CD4-positive, CD25-positive, alpha-beta regulatory T cell (primary cell): Measurements from ENCODE around the gene NDUFA13. TPM values are rescaled to one million over a fixed set of nuclear protein-coding genes. Genes with fewer than 3 reads are reported as not detected.

ENCODE experiments used
- ATAC-seq, 2 donors: fragments of 150-1000 bp; cut with Tn5 transposase; one replicate each; pipeline ENCODE4 v1.10.0; 2021; ENCODE audit warnings: low read depth in 2 of 2, moderate number of reproducible peaks in 2 of 2, moderate library complexity in 1 of 2
- DNase-seq, 3 donors: peaks; one replicate each; pipeline versions ENCODE4 v3.0.0 to v3.0.0-alpha.2; 2012 to 2022; ENCODE audit warnings: mixed read lengths in 1 of 3
- H3K27ac ChIP-seq: one replicate; pipeline ENCODE4 v1.7.0; 2013; ENCODE audit warnings: mild to moderate bottlenecking, low read length; ENCODE audit not compliant: insufficient read depth, poor library complexity, severe bottlenecking
- H3K27me3 ChIP-seq: one replicate; pipeline ENCODE4 v1.7.0; 2013; ENCODE audit warnings: low read length; ENCODE audit not compliant: control insufficient read depth, insufficient read depth
- H3K36me3 ChIP-seq: one replicate; pipeline ENCODE4 v1.7.0; 2013; ENCODE audit warnings: mild to moderate bottlenecking, low read length, moderate library complexity; ENCODE audit not compliant: control insufficient read depth, insufficient read depth
- H3K4me1 ChIP-seq: 2 replicates; pipeline ENCODE4 v1.7.0; 2013; ENCODE audit warnings: mild to moderate bottlenecking, low read length; ENCODE audit not compliant: insufficient read depth, control insufficient read depth, poor library complexity, severe bottlenecking
- H3K4me3 ChIP-seq: one replicate; pipeline ENCODE4 v1.7.0; 2013; ENCODE audit warnings: low read depth, mild to moderate bottlenecking, low read length, moderate library complexity
- H3K9me3 ChIP-seq, 2 experiments: 1 replicate in 1 of 2; 2 replicates in 1 of 2; pipeline ENCODE4 v1.7.0; 2013; ENCODE audit warnings: low read length in 2 of 2, mild to moderate bottlenecking in 1 of 2, moderate library complexity in 1 of 2; ENCODE audit not compliant: control insufficient read depth in 2 of 2
- H3K27ac Mint-ChIP-seq, 3 donors: one replicate each; pipeline ENCODE4 v1.8.0; 2020 to 2022; ENCODE audit warnings: mild to moderate bottlenecking in 3 of 3, mixed read lengths in 3 of 3, moderate library complexity in 2 of 3
- H3K27me3 Mint-ChIP-seq: one replicate; pipeline ENCODE4 v1.8.0; 2022; ENCODE audit warnings: mild to moderate bottlenecking, mixed read lengths
- H3K36me3 Mint-ChIP-seq: one replicate; pipeline ENCODE4 v1.8.0; 2020; ENCODE audit warnings: mixed read lengths
- H3K4me1 Mint-ChIP-seq, 4 donors: one replicate each; pipeline ENCODE4 v1.8.0; 2020 to 2022; ENCODE audit warnings: mixed read lengths in 4 of 4, mild to moderate bottlenecking in 1 of 4
- H3K4me3 Mint-ChIP-seq, 4 donors: one replicate each; pipeline ENCODE4 v1.8.0; 2020 to 2022; ENCODE audit warnings: mild to moderate bottlenecking in 4 of 4, mixed read lengths in 4 of 4, moderate library complexity in 3 of 4
- H3K9me3 Mint-ChIP-seq, 7 donors: one replicate each; pipeline ENCODE4 v1.8.0; 2020 to 2022; ENCODE audit warnings: mixed read lengths in 7 of 7, mild to moderate bottlenecking in 3 of 7, moderate library complexity in 2 of 7
- polyA plus RNA-seq, 4 donors: library from polyadenylated mRNA; unstranded; fragments of 300-500 nt; fragmentation: Illumina TruSeq; gene quantifications; one replicate each; pipeline ENCODE4 v1.2.3, GENCODE V29; 2021
- total RNA-seq: library from RNA; stranded (reverse); gene quantifications from one replicate; pipeline ENCODE4 v1.2.3, GENCODE V29; 2022

NDUFA13 gene
- total and polyA plus RNA-seq, 5 donors from 2014 or later = 196 to 453 (median 365) TPM

DNA sequence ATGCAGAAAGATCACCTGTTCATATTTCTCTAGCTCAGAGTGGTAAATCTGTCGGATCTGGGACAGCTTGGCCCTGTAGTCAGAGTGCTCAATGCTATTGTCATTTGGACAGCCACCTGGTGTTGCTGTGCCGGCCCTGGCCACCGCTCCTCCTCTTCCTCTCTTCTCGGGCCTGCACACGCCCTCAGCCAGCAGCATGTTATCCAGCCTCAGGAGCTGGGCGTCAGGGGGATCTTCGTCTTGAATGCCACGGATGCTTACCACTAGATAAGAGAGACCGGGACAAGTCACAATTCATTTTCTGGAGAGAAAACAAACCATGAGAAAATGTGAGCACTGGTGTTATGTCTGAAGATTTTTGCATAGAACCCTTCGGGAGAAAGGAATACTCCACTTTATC, 54.5 kb downstream of the NDUFA13 start:
- H3K27ac ChIP-seq = no peak overlapping the region
- peaks cover 24% of the 10 kb centered on the region for H3K36me3 Mint-ChIP-seq
- no peaks in the 10 kb centered on the region for H3K9me3 ChIP-seq
- no peaks in the 10 kb centered on the region for H3K27me3 ChIP-seq
- H3K9me3 Mint-ChIP-seq = no peaks in the 10 kb centered on the region
- peak overlapping the region in 1 of 3 donors; percentile 76 for H3K27ac Mint-ChIP-seq
- H3K4me3 ChIP-seq = no peak overlapping the region
- H3K4me1 ChIP-seq = no peaks in the 10 kb centered on the region
- H3K4me1 Mint-ChIP-seq = peaks cover 0 to 13% (median 6%) of the 10 kb centered on the region in 4 donors
- H3K4me3 Mint-ChIP-seq = no peak overlapping the region
- H3K27me3 Mint-ChIP-seq = no peaks in the 10 kb centered on the region
- H3K36me3 ChIP-seq = peaks cover 44% of the 10 kb centered on the region
- DNase-seq = no peak
- no peak for ATAC-seq

DNA sequence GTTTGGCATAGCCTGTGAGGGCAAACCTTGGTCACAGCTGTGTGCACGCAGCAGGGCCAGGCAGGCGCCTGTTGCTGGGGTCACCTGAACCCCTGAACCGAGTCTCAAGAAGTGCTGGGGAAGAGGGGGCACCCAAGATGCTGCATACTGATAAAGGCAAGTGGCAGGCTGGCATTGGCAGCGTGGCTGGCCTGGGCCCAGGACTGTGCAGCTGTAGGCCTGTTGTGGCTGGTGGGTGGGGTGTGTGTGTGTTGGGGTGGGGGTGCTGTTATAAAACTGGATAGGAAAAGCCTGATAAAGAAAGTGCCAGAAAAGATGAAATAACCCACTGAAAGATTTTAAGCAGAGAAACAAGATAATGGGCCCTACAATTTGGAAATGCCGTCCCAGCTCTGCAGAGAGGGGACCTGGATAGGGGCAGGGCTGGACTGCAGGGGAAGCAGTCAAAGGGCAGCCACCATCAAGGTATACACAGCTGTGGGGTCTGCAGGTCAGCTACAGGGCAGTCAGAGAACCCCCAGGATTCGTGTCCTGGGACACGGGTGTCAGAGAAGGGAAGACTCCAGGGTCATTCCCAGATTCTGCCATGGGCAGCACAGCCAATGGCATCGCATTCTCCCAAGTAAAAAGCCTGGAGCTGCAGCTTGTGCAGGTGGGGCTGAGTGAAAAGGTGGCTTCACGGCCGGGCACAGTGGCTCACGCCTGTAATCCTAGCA, 55.2 kb downstream of the NDUFA13 start:
- H3K9me3 Mint-ChIP-seq = no peaks in the 10 kb centered on the region
- DNase-seq = no peak
- ATAC-seq = no peak
- H3K27me3 Mint-ChIP-seq = no peaks in the 10 kb centered on the region
- Histone ChIP-seq H3K36me3 (peaks cover 40% of the 10 kb centered on the region), H3K27me3 (no peaks in the 10 kb centered on the region), H3K27ac (no peak overlapping the region), H3K4me3 (no peak overlapping the region), H3K9me3 (no peaks in the 10 kb centered on the region), H3K4me1 (no peaks in the 10 kb centered on the region)
- no peak overlapping the region for H3K27ac Mint-ChIP-seq
- peaks cover 0 to 14% (median 6%) of the 10 kb centered on the region in 4 donors for H3K4me1 Mint-ChIP-seq
- no peak overlapping the region for H3K4me3 Mint-ChIP-seq
- H3K36me3 Mint-ChIP-seq = peaks cover 27% of the 10 kb centered on the region

DNA sequence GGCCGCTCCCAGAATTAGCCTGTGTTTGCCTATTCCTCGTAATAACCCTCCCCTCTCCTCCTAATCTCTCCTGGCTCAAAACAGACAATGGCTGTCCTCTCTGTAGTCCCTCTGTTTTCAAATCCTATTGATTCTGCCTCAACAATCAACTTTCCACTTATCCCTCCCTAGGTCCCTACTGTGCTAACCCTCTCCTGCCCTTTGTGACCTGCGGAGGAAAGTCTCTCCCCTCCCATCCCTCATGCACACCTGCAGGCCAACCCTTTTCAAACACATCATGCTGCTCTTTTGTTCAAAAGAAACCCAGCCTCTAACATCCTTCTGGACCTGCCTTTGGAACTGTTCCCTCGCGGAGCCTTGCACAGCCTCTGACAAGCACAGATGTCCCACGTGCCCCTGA, 59.4 kb downstream of the NDUFA13 start:
- ATAC-seq (no peak), DNase-seq (no peak)
- Mint-ChIP-seq H3K4me1 (peaks cover 0 to 25% (median 5%) of the 10 kb centered on the region in 4 donors), H3K36me3 (peaks cover 12% of the 10 kb centered on the region), H3K9me3 (no peaks in the 10 kb centered on the region), H3K4me3 (no peak overlapping the region), H3K27ac (peak overlapping the region in 2 of 3 donors; percentile 12 to 97), H3K27me3 (no peaks in the 10 kb centered on the region)
- Histone ChIP-seq H3K36me3 (peaks cover 8% of the 10 kb centered on the region), H3K27ac (no peak overlapping the region), H3K4me1 (no peaks in the 10 kb centered on the region), H3K4me3 (no peak overlapping the region), H3K27me3 (no peaks in the 10 kb centered on the region), H3K9me3 (no peaks in the 10 kb centered on the region)

Other genes with a start within 250 kb of the NDUFA13 start
- not detected for gene TM6SF2, start 242.9 kb upstream of the NDUFA13 start, total RNA-seq
- not detected for gene TM6SF2, start 242.9 kb upstream of the NDUFA13 start, polyA plus RNA-seq
- 72.5 TPM for gene SUGP1, start 195.7 kb upstream of the NDUFA13 start, total RNA-seq
- gene SUGP1, start 195.7 kb upstream of the NDUFA13 start, polyA plus RNA-seq = 10 to 100 TPM; 22.7 to 36.3 (median 26.4) TPM
- gene MAU2, start 195.4 kb upstream of the NDUFA13 start, total RNA-seq = 146 TPM
- 10 to 100 TPM; 16.5 to 20.6 (median 18.8) TPM for gene MAU2, start 195.4 kb upstream of the NDUFA13 start, polyA plus RNA-seq
- 134 TPM for gene GATAD2A, start 110.5 kb upstream of the NDUFA13 start, total RNA-seq
- gene GATAD2A, start 110.5 kb upstream of the NDUFA13 start, polyA plus RNA-seq = 10 to 100 TPM in 1 of 4 donors, 1 to 10 TPM in 3; 8.1 to 13.9 (median 9.7) TPM
- gene TSSK6, start 677 bp upstream of the NDUFA13 start, total RNA-seq = 6.2 TPM
- 1 to 10 TPM; 1.6 to 3.0 (median 1.8) TPM for gene TSSK6, start 677 bp upstream of the NDUFA13 start, polyA plus RNA-seq
- 6.6 TPM for gene YJEFN3, start 12.7 kb downstream of the NDUFA13 start, total RNA-seq
- gene YJEFN3, start 12.7 kb downstream of the NDUFA13 start, polyA plus RNA-seq = not detected
- 0.42 TPM for gene CILP2, start 22.0 kb downstream of the NDUFA13 start, total RNA-seq
- under 1 TPM in 3 of 4 donors, not detected in 1; 0.09 to 0.42 (median 0.21) TPM for gene CILP2, start 22.0 kb downstream of the NDUFA13 start, polyA plus RNA-seq
- gene PBX4, start 102.5 kb downstream of the NDUFA13 start, total RNA-seq = 85.3 TPM
- 1 to 10 TPM; 4.1 to 7.2 (median 5.9) TPM for gene PBX4, start 102.5 kb downstream of the NDUFA13 start, polyA plus RNA-seq
- gene LPAR2, start 112.0 kb downstream of the NDUFA13 start, total RNA-seq = 120 TPM
- gene LPAR2, start 112.0 kb downstream of the NDUFA13 start, polyA plus RNA-seq = 10 to 100 TPM; 29.9 to 48.5 (median 40.4) TPM
- 155 TPM for gene GMIP, start 127.4 kb downstream of the NDUFA13 start, total RNA-seq
- 10 to 100 TPM; 42.1 to 51.0 (median 45.7) TPM for gene GMIP, start 127.4 kb downstream of the NDUFA13 start, polyA plus RNA-seq
- gene ATP13A1, start 147.5 kb downstream of the NDUFA13 start, total RNA-seq = 114 TPM
- gene ATP13A1, start 147.5 kb downstream of the NDUFA13 start, polyA plus RNA-seq = 10 to 100 TPM; 24.1 to 31.9 (median 30.7) TPM
- gene ZNF101, start 152.6 kb downstream of the NDUFA13 start, total RNA-seq = 84.4 TPM
- gene ZNF101, start 152.6 kb downstream of the NDUFA13 start, polyA plus RNA-seq = 100 to 1,000 TPM; 123 to 168 (median 142) TPM
- gene ZNF14, start 216.9 kb downstream of the NDUFA13 start, total RNA-seq = 19.8 TPM
- 10 to 100 TPM in 3 of 4 donors, 1 to 10 TPM in 1; 8.5 to 12.4 (median 11.7) TPM for gene ZNF14, start 216.9 kb downstream of the NDUFA13 start, polyA plus RNA-seq